GM18907 (cell line): ENCODE data around the gene LSS.
"Not testable (repeated sequence)": the region's sequence is repeated elsewhere in the genome, so short reads cannot be mapped to it uniquely, and the experiment has no call there.

Experiments
- ATAC-seq: cut with Tn5 transposase; IDR thresholded peaks from one replicate; pipeline ENCODE4 v1.9.1; 2021; ENCODE audit warnings: mild to moderate bottlenecking, moderate library complexity; ENCODE audit not compliant: unreplicated experiment

The LSS gene

GRCh38 chr21:46142582-46143473, 85.7 kb downstream of the LSS start:
- no peak for ATAC-seq

- ATAC-seq, result no peak
Observed at GRCh38 chr21:46141767-46142581, 86.6 kb downstream of the LSS start.

- ATAC-seq, result not testable (repeated sequence)
Observed at GRCh38 chr21:46140352-46141003, 88.1 kb downstream of the LSS start.

- ATAC-seq, result no peak
Observed at GRCh38 chr21:46139686-46140085, 88.9 kb downstream of the LSS start.

GRCh38 chr21:46138383-46138970, 90.1 kb downstream of the LSS start:
- no peak for ATAC-seq
